SK-N-SH (cell line): Measurements from ENCODE around the gene CA12. TPM values are rescaled to one million over a fixed set of nuclear protein-coding genes. Genes with fewer than 3 reads are reported as not detected.

Source experiments
- CTCF ChIA-PET: fragments of 300-600, 350-600 bp; formaldehyde crosslinking; extraction: SDS; loops from one replicate; lab custom pipeline; 2021; lab: Yijun Ruan, JAX
- POLR2A ChIA-PET: fragments of 350-600 bp; sonication (Branson Sonifier 250); formaldehyde crosslinking; extraction: SDS; loops from one replicate; lab custom pipeline; 2020; ENCODE audit warnings: antibody characterized with exemption, inconsistent platforms; lab: Yijun Ruan, JAX
- DNase-seq: peaks from one replicate; pipeline ENCODE4 v3.0.0; 2012
- H2AFZ ChIP-seq: fragments of 200-600 bp; sonication (generic); 2 replicates; pipeline ENCODE4 v1.8.1; 2016; ENCODE audit warnings: antibody characterized with exemption, mild to moderate bottlenecking, low read depth
- H3F3A ChIP-seq: fragments of 200-600 bp; sonication (generic); replicated peaks from 2 replicates; pipeline ENCODE3; 2016; ENCODE audit warnings: antibody characterized with exemption, mild to moderate bottlenecking; ENCODE audit not compliant: insufficient read depth
- H3K27ac ChIP-seq, 2 experiments: fragments of 200-500 bp in 1 of 2; fragments of 200-600 bp in 1 of 2; sonication (Bioruptor generic) in 1 of 2; sonication (generic), shearing (Covaris generic) in 1 of 2; 2 replicates each; pipeline versions ENCODE4 v1.5.1 to v1.6.1; 2014 to 2016; ENCODE audit warnings: low read depth in 2 of 2, inconsistent platforms in 1 of 2, low read length in 1 of 2, mild to moderate bottlenecking in 1 of 2, mixed read lengths in 1 of 2
- H3K27me3 ChIP-seq: fragments of 200-600 bp; sonication (generic), shearing (Covaris generic); 2 replicates; pipeline ENCODE4 v1.6.1; 2016; ENCODE audit warnings: mixed run types; ENCODE audit not compliant: insufficient read depth
- H3K36me3 ChIP-seq, 2 experiments: fragments of 200-500 bp in 1 of 2; fragments of 200-600 bp in 1 of 2; sonication (Bioruptor generic) in 1 of 2; sonication (generic) in 1 of 2; replicated peaks in 1 of 2; 2 replicates each; pipeline versions ENCODE3 to v1.5.1; 2014 to 2016; ENCODE audit warnings: low read length in 1 of 2, mild to moderate bottlenecking in 1 of 2; ENCODE audit not compliant: insufficient read depth in 2 of 2, control insufficient read depth in 1 of 2
- H3K4me1 ChIP-seq, 2 experiments: fragments of 200-500 bp in 1 of 2; fragments of 200-600 bp in 1 of 2; sonication (Bioruptor generic) in 1 of 2; sonication (generic), shearing (Covaris generic) in 1 of 2; 2 replicates each; pipeline versions ENCODE4 v1.5.1 to v1.6.1; 2014 to 2016; ENCODE audit warnings: low read depth in 1 of 2, low read length in 1 of 2, mixed run types in 1 of 2; ENCODE audit not compliant: insufficient read depth in 2 of 2, control insufficient read depth in 1 of 2
- H3K4me2 ChIP-seq: fragments of 200-600 bp; sonication (generic), shearing (Covaris generic); 2 replicates; pipeline ENCODE4 v1.6.1; 2017; ENCODE audit warnings: mixed run types
- H3K4me3 ChIP-seq, 2 experiments: fragments of 200-500 bp in 1 of 2; fragments of 200-600 bp in 1 of 2; sonication (Bioruptor generic) in 1 of 2; sonication (generic), shearing (Covaris generic) in 1 of 2; 2 replicates each; pipeline versions ENCODE4 v1.5.1 to v1.8.1; 2014 to 2016; ENCODE audit warnings: low read depth in 2 of 2, inconsistent platforms in 1 of 2, low read length in 1 of 2, mild to moderate bottlenecking in 1 of 2, mixed read lengths in 1 of 2, moderate library complexity in 1 of 2
- H3K79me2 ChIP-seq: fragments of 200-600 bp; sonication (generic); 2 replicates; pipeline ENCODE4 v1.8.1; 2017; ENCODE audit warnings: mild to moderate bottlenecking; ENCODE audit not compliant: insufficient read depth
- H3K9ac ChIP-seq: fragments of 200-600 bp; sonication (generic); 2 replicates; pipeline ENCODE4 v1.6.1; 2017; ENCODE audit warnings: mixed run types
- H3K9me2 ChIP-seq: fragments of 200-600 bp; sonication (generic); 2 replicates; pipeline ENCODE4 v1.6.1; 2017; ENCODE audit warnings: mixed run types
- H3K9me3 ChIP-seq: fragments of 200-600 bp; sonication (generic); 2 replicates; pipeline ENCODE4 v1.6.1; 2017; ENCODE audit warnings: mixed run types, mild to moderate bottlenecking, moderate library complexity
- H4K20me1 ChIP-seq: fragments of 200-600 bp; sonication (generic); 2 replicates; pipeline ENCODE4 v1.6.1; 2017; ENCODE audit warnings: mild to moderate bottlenecking, mixed run types; ENCODE audit not compliant: insufficient read depth
- CHD2 ChIP-seq: fragments of 150-350 bp; IDR thresholded peaks from 2 replicates; pipeline ENCODE4 v1.6.1; 2018; ENCODE audit warnings: low read length; ENCODE audit not compliant: partially characterized antibody
- CTCF ChIP-seq: fragments of 200-600 bp; sonication (generic); IDR thresholded peaks from 2 replicates; pipeline ENCODE4 v1.6.1; 2017; ENCODE audit warnings: antibody characterized with exemption, mild to moderate bottlenecking, moderate library complexity
- EP300 ChIP-seq, 2 experiments: IDR thresholded peaks; 2 replicates each; pipeline versions ENCODE4 v1.4.0 to v1.6.1; 2012; ENCODE audit warnings: borderline replicate concordance in 1 of 2, low read depth in 1 of 2, low read length in 1 of 2
- EZH2phosphoT487 ChIP-seq: fragments of 200-600 bp; sonication (generic); IDR thresholded peaks from 2 replicates; pipeline ENCODE4 v1.6.1; 2017; ENCODE audit warnings: low read depth, mixed run types, mild to moderate bottlenecking, antibody characterized with exemption, moderate library complexity, borderline replicate concordance
- FOSL2 ChIP-seq: IDR thresholded peaks from 2 replicates; pipeline ENCODE4 v1.4.0; 2012; ENCODE audit warnings: low read depth, mild to moderate bottlenecking, moderate library complexity, borderline replicate concordance
- IRF3 ChIP-seq: fragments of 150-350 bp; IDR thresholded peaks from 2 replicates; pipeline ENCODE4 v1.6.1; 2016; ENCODE audit warnings: mild to moderate bottlenecking, low read depth, low read length
- JUND ChIP-seq: IDR thresholded peaks from 2 replicates; pipeline ENCODE4 v1.4.0; 2012
- MAX ChIP-seq: IDR thresholded peaks from 2 replicates; pipeline ENCODE4 v1.4.0; 2012; ENCODE audit warnings: low read depth
- MEF2A ChIP-seq: IDR thresholded peaks from 2 replicates; pipeline ENCODE4 v1.4.0; 2012; ENCODE audit warnings: low read depth, borderline replicate concordance
- NFIC ChIP-seq: IDR thresholded peaks from 2 replicates; pipeline ENCODE4 v1.4.0; 2012; ENCODE audit warnings: borderline replicate concordance
- RAD21 ChIP-seq: IDR thresholded peaks from 2 replicates; pipeline ENCODE4 v1.6.1; 2012; ENCODE audit warnings: mild to moderate bottlenecking, low read length
- RCOR1 ChIP-seq: fragments of 150-350 bp; IDR thresholded peaks from 2 replicates; pipeline ENCODE4 v1.6.1; 2017; ENCODE audit warnings: antibody characterized with exemption, low read length
- RXRA ChIP-seq: IDR thresholded peaks from 2 replicates; pipeline ENCODE4 v1.4.0; 2012; ENCODE audit warnings: low read depth, mild to moderate bottlenecking, borderline replicate concordance
- SIN3A ChIP-seq: IDR thresholded peaks from 2 replicates; pipeline ENCODE4 v1.6.1; 2012; ENCODE audit warnings: low read depth, mild to moderate bottlenecking, low read length, moderate library complexity, borderline replicate concordance
- SMC3 ChIP-seq: IDR thresholded peaks from 2 replicates; pipeline ENCODE4 v1.6.1; 2012; ENCODE audit warnings: low read depth, low read length, improper control_type of control experiment
- TCF12 ChIP-seq: IDR thresholded peaks from 2 replicates; pipeline ENCODE4 v1.4.0; 2012
- TEAD4 ChIP-seq: IDR thresholded peaks from 2 replicates; pipeline ENCODE4 v1.4.0; 2012; ENCODE audit warnings: mild to moderate bottlenecking, borderline replicate concordance; ENCODE audit not compliant: insufficient read depth
- YY1 ChIP-seq: IDR thresholded peaks from 2 replicates; pipeline ENCODE4 v1.4.0; 2012; ENCODE audit warnings: low read depth, mild to moderate bottlenecking
- WGBS: methylation state at CpG from one replicate; pipeline ENCODE4 v1.1.6; 2017; ENCODE audit warnings: low lambda C conversion rate; 5-methylcytosine and 5-hydroxymethylcytosine counted together
- polyA plus RNA-seq, 3 experiments: library from polyadenylated mRNA; depleted of rRNA; stranded (reverse); fragments of >200 nt; gene quantifications; 2 replicates each; pipeline ENCODE4 v1.2.3, GENCODE V29; 2012
- TF ChIP-seq, protein P1 (sequence below): fragments of 150-350 bp; IDR thresholded peaks from 2 replicates; pipeline ENCODE4 v1.6.1; 2017; ENCODE audit warnings: antibody characterized with exemption, low read length, low read depth, borderline replicate concordance

The CA12 gene
- polyA plus RNA-seq, 1 of the 3 experiments (the other 2 are of a cell fraction) = 39.4 TPM

DNA sequence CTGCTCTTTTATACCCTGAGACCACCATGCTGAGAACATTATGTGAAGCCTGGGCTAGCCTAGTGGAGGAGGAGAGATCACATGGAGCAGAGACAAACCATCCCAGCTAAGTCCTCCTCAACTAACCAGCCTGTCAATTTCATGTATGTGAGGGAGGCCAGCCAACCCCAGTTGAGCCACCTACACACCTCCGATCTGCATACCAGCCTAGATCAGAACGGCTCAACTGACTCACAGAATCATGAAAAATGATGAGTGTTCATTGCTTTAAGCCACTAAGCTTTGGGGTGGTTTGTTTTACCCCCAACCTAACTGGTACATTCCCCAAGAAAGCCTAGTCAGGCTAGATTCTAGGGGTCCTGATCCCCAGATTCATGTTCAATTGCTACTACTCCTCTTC is 19.4 kb upstream of the CA12 start:
- ChIA-PET CTCF (interaction anchor here (0.7 to 3.8 kb wide), 7 partner anchors 10 to 475 kb away, joined by 3 to 73 read pairs (median 8); partner anchors contain the start of gene APH1B), POLR2A (no interaction called here)
- Histone ChIP-seq H3K9me3 (no peaks in the 10 kb centered on the region), H3K9ac (no peak overlapping the region), H3K9me2 (no peaks in the 10 kb centered on the region), H4K20me1 (no peaks in the 10 kb centered on the region), H3K4me3 (no peak overlapping the region), H3K4me2 (no peak overlapping the region), H3K4me1 (peaks cover 0 to 3% of the 10 kb centered on the region in 2 experiments; a peak in 1 of 4 replicates), H3K27me3 (no peaks in the 10 kb centered on the region), H3F3A (peaks cover 4% of the 10 kb centered on the region), H2AFZ (no peak overlapping the region), H3K27ac (no peak overlapping the region), H3K79me2 (no peaks in the 10 kb centered on the region), H3K36me3 (no peaks in the 10 kb centered on the region)
- no peak for DNase-seq
- no CpG with 5 or more reads among the region's 2 CpGs for WGBS
- TF ChIP-seq MAX (no peak), MEF2A (no peak), TCF12 (no peak), RXRA (no peak), IRF3 (no peak), RAD21 (no peak), FOSL2 (no peak), EZH2phosphoT487 (no peak), RCOR1 (no peak), CHD2 (no peak), CTCF (no peak), SIN3A (no peak), YY1 (no peak), JUND (no peak), NFIC (no peak), TEAD4 (no peak), EP300 (IDR thresholded peaks at IDR 0.05; ENCODE audit: borderline replicate concordance in 1 of 2, low read depth in 1 of 2, low read length in 1 of 2) (no peak), SMC3 (no peak)
- TF ChIP-seq, protein P1, sequence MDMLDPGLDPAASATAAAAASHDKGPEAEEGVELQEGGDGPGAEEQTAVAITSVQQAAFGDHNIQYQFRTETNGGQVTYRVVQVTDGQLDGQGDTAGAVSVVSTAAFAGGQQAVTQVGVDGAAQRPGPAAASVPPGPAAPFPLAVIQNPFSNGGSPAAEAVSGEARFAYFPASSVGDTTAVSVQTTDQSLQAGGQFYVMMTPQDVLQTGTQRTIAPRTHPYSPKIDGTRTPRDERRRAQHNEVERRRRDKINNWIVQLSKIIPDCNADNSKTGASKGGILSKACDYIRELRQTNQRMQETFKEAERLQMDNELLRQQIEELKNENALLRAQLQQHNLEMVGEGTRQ = no peak
